Astrocyte of the spinal cord (primary cell): ENCODE results near the gene OR9Q1.

Experiments
- DNase-seq: peaks from one replicate; pipeline ENCODE4 v3.0.0; 2011; ENCODE audit warnings: low read depth, low spot score
- H3K4me3 ChIP-seq: 2 replicates; pipeline ENCODE4 v1.5.1; 2011; ENCODE audit warnings: low read depth, mild to moderate bottlenecking, low read length, moderate library complexity
- in situ Hi-C: cut with HindIII; loops from 2 replicates; pipeline ENCODE4 v1.10.0; 2017; ENCODE audit warnings: low sequenced_read_pairs
- TF ChIP-seq, protein P1 (sequence below): IDR thresholded peaks from 2 replicates; pipeline ENCODE4 v1.5.1; 2012; ENCODE audit warnings: low read depth, mild to moderate bottlenecking, low read length, inconsistent platforms

OR9Q1 gene

DNA sequence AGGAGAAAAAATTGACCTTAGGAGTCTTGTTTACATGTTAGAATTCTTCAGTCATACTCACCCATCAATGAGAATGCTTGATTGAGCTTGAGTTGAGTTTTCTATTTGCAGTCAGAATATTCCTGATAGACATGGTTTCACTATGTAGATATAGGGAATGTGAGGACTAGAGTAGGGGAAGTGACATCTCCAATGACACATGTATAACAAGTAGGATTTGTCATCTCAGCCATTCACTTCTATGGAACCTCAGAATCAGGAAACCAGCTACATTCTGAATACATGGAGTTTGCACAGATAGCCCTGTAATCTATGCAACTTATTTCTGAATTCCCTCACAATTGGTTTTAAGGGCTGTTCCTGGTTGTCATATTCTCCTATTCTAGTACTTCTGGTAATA is 20.1 kb upstream of the OR9Q1 start:
- no peak overlapping the region for H3K4me3 ChIP-seq
- DNase-seq = no peak
- TF ChIP-seq, protein P1, sequence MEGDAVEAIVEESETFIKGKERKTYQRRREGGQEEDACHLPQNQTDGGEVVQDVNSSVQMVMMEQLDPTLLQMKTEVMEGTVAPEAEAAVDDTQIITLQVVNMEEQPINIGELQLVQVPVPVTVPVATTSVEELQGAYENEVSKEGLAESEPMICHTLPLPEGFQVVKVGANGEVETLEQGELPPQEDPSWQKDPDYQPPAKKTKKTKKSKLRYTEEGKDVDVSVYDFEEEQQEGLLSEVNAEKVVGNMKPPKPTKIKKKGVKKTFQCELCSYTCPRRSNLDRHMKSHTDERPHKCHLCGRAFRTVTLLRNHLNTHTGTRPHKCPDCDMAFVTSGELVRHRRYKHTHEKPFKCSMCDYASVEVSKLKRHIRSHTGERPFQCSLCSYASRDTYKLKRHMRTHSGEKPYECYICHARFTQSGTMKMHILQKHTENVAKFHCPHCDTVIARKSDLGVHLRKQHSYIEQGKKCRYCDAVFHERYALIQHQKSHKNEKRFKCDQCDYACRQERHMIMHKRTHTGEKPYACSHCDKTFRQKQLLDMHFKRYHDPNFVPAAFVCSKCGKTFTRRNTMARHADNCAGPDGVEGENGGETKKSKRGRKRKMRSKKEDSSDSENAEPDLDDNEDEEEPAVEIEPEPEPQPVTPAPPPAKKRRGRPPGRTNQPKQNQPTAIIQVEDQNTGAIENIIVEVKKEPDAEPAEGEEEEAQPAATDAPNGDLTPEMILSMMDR = no peak
- in situ Hi-C loops = no loop called here

DNA sequence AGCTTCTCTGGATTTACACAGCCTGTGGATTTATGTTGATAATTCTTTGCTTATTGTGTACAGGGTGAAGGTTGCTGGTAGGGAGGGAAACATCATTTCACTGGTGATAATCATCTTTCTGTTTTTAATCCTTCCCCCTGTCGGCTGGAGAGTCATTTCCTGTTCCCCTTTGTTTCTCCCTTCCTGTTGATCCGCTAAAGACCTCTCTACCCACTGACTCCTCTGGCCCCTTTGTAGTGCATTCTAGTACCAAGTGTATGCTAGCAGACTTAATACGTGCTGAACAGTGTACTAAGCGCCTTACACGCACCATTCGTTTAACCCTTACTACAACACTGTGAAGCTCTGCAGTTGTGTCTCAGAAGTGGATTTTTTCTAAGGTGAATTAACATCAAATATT is 19.0 kb upstream of the OR9Q1 start:
- TF ChIP-seq, protein P1 = no peak
- no peak overlapping the region for H3K4me3 ChIP-seq
- in situ Hi-C loops = no loop called here
- no peak for DNase-seq

DNA sequence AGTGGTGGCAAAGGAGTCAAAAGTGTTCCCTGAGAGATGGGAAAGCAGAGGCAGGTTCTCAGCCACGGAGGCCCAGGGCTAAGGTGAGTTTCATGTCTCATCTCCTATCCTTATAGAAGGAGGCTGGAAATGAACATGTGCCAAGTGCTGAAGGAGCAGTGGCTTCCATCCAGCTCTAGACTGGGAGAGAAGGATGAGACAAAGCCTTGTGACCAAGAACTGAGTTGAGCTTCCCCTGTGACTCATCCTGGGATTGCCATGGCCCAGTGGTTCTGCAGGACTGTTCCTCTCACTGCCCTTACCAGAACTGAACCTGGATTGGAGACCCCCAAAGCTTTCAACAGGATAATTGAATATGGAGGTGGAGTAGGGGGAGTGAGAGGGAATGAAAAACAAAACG is 16.7 kb upstream of the OR9Q1 start:
- in situ Hi-C loops = no loop called here
- TF ChIP-seq, protein P1 = no peak
- no peak for DNase-seq
- H3K4me3 ChIP-seq = no peak overlapping the region

DNA sequence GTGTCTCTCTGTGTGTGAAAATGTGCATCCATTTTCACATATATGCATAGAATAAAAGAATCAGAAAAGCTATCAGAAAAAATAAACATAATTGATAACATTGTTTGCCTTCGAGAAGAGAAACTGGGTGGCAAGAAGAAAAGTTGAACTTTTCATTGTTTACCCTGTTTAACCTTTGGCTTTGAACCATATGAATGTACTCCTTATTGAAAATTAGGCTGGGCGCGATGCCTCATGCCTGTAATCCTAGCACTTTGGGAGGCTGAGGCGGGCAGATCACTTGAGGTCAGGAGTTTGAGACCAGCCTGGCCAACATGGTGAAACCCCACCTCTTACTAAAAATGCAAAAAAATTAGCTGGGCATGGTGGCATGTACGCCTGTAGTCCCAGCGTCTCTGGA is 11.9 kb upstream of the OR9Q1 start:
- DNase-seq = no peak
- TF ChIP-seq, protein P1 = no peak
- in situ Hi-C loops = no loop called here
- H3K4me3 ChIP-seq = no peak overlapping the region

DNA sequence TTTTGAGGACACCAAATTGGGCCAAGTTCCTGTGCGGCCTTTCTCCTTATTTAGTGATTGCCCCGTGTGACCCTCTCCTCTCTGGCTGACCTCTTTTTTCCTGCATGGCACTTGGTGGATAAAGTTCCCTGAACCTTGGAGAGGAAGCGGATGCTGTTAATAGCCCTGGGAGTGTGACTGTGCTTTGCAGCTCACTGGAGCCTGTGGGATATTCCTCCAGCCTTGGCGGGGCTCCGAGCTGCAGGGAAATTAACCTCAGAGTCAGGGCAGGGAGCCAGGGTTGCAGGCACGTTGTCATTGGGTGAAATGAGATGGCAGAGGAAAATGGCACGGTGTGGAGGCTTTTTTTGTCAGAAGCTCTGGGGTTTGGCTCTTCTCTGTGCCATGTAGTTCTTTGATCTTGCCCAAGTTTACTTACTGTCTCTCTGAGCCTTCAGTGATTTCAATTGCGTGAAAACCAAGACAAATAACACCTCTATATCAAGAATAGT is 965 bp downstream of the OR9Q1 start:
- DNase-seq = peak; percentile 52
- in situ Hi-C loops = no loop called here
- no peak overlapping the region for H3K4me3 ChIP-seq
- TF ChIP-seq, protein P1 = no peak

DNA sequence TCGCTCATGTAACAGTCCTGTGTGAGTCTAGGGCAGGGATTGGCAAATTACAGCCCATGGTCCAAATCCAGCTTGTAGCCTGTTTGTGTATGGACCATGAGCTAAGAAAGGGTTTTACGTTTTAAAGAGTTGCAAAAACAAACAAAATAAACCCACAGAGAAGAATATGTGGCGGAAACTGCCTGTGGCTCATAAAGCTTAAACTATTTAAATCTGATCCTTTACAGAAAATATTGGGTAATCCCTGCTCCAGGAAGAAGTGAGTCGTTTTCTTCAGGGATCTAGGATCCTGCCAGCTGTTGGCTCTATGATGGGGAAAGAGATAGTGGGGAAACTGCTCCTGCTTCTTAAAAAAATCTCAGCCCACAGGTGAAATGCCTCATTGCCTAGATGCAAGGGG is 3.7 kb downstream of the OR9Q1 start:
- no peak overlapping the region for H3K4me3 ChIP-seq
- peak; percentile 22 for DNase-seq
- in situ Hi-C loops = no loop called here
- TF ChIP-seq, protein P1 = no peak
